Transverse colon (tissue), 4 donors: ENCODE results near the gene CD3G. TPM values are rescaled to one million over a fixed set of nuclear protein-coding genes. Genes with fewer than 3 reads are reported as not detected.
"Not testable (repeated sequence)": the region's sequence is repeated elsewhere in the genome, so short reads cannot be mapped to it uniquely, and the experiment has no call there.

Source experiments
- DNase-seq: peaks from one replicate; pipeline ENCODE4 v3.0.0-alpha.2; 2019
- H3K27ac ChIP-seq, 4 donors: fragments of 200-600 bp; sonication (generic); 2 replicates each; pipeline ENCODE4 v1.5.1; 2016 to 2018; ENCODE audit warnings: inconsistent platforms in 4 of 4
- H3K27me3 ChIP-seq: fragments of 200-600 bp; sonication (generic); 2 replicates; pipeline ENCODE4 v1.5.1; 2017; ENCODE audit warnings: inconsistent platforms
- H3K36me3 ChIP-seq, 4 donors: fragments of 200-600 bp; sonication (generic); 2 replicates each; pipeline ENCODE4 v1.5.1; 2017 to 2019; ENCODE audit warnings: inconsistent platforms in 4 of 4
- H3K4me1 ChIP-seq, 4 donors: fragments of 200-600 bp; sonication (generic); 2 replicates each; pipeline ENCODE4 v1.5.1; 2017 to 2020; ENCODE audit warnings: inconsistent platforms in 4 of 4
- H3K4me3 ChIP-seq, 4 donors: fragments of 200-600 bp; sonication (generic); 1 replicate in 1 of 4; 2 replicates in 3 of 4; pipeline versions ENCODE4 v1.5.1 to v1.6.1; 2017 to 2019; ENCODE audit warnings: inconsistent platforms in 4 of 4
- H3K9me3 ChIP-seq, 2 donors: fragments of 200-600 bp; sonication (generic); 2 replicates each; pipeline ENCODE4 v1.5.1; 2017 to 2019; ENCODE audit warnings: inconsistent platforms in 2 of 2
- CTCF ChIP-seq, 5 experiments: fragments of 200-600 bp in 3 of 5; fragments of 450-650 bp in 2 of 5; sonication (generic) in 3 of 5; IDR thresholded peaks; 1 replicate in 2 of 5; 2 replicates in 3 of 5; pipeline ENCODE4 v1.5.1; 2016 to 2017; ENCODE audit warnings: antibody characterized with exemption in 5 of 5, inconsistent platforms in 3 of 5, mild to moderate bottlenecking in 2 of 5, moderate library complexity in 1 of 5
- EP300 ChIP-seq: sonication (generic); formaldehyde crosslinking; IDR thresholded peaks from one replicate; pipeline ENCODE4 v1.6.1; 2017; ENCODE audit warnings: antibody characterized with exemption, low read depth
- POLR2A ChIP-seq: fragments of 450-650 bp; IDR thresholded peaks from one replicate; pipeline ENCODE4 v1.6.1; 2016; ENCODE audit warnings: antibody characterized with exemption, mild to moderate bottlenecking, moderate library complexity
- POLR2AphosphoS5 ChIP-seq, 3 donors: sonication (generic); formaldehyde crosslinking; IDR thresholded peaks; one replicate each; pipeline ENCODE4 v1.6.1; 2016; ENCODE audit warnings: antibody characterized with exemption in 3 of 3
- WGBS, 2 donors: methylation state at CpG; one replicate each; pipeline ENCODE4 v1.1.5; 2018; ENCODE audit warnings: low coverage in 1 of 2; 5-methylcytosine and 5-hydroxymethylcytosine counted together
- in situ Hi-C, 4 donors: fragments of 200-750 bp; cut with MboI; loops; one replicate each; pipeline versions ENCODE4 v1.15.0 to v1.15.1; 2017; ENCODE audit warnings: low sequenced_read_pairs in 3 of 4, low pct_ligation_motif_present in 1 of 4, low pct_unique_long_range_greater_than_20kb in 1 of 4
- intact Hi-C: fragments of 100-400 bp; cut with DNase I; formaldehyde crosslinking; loops from one replicate; pipeline ENCODE4 v1.15.1; 2023; ENCODE audit warnings: low total_unique reads
- small RNA-seq, 4 donors: library from RNA; depleted of rRNA; stranded (forward); fragments of <200 nt; gene quantifications; one replicate each; pipeline ENCODE3, GENCODE V24; 2016
- total RNA-seq, 4 donors: library from RNA; depleted of rRNA; stranded (reverse); fragments of >200 nt; gene quantifications; one replicate each; pipeline ENCODE4 v1.1.0, GENCODE V29; 2016

The CD3G gene
- total RNA-seq, 4 donors from 2014 or later: 2.2 to 5.4 (median 2.2) TPM; not detected in 1

- in situ Hi-C loops: no loop called here
- intact Hi-C loops: loop anchor here (2.0 to 5.0 kb wide), 2 partner anchors 35 to 87 kb away; partner anchors contain the start of gene KMT2A
- DNase-seq: no peak
- no peak for TF ChIP-seq CTCF (IDR thresholded peaks at IDR 0.05)
- TF ChIP-seq POLR2A: no peak
- TF ChIP-seq POLR2AphosphoS5 (IDR thresholded peaks at IDR 0.05): no peak
- no peak for TF ChIP-seq EP300
- Histone ChIP-seq H3K4me3 (peak overlapping the region; percentile 69 to 79 (median 72)), H3K4me1 (peaks cover 13 to 32% (median 18%) of the 10 kb centered on the region in 4 donors), H3K9me3 (no peaks in the 10 kb centered on the region), H3K27me3 (no peaks in the 10 kb centered on the region), H3K36me3 (peaks cover 0 to 2% (median under 1%) of the 10 kb centered on the region in 4 donors), H3K27ac (peak overlapping the region; percentile 82 to 95 (median 89))
- 1% methylated on average over 14 to 22 of the region's 22 CpGs for WGBS, 2 donors
These were observed 57.9 kb downstream of the CD3G start for GRCh38 chr11:118401880-118402590.

GRCh38 chr11:118402594-118402993 is 58.5 kb downstream of the CD3G start:
- in situ Hi-C loops, DNase-seq, H3K9me3 ChIP-seq, H3K27me3 ChIP-seq, H3K36me3 ChIP-seq: not testable (repeated sequence)
- Histone ChIP-seq H3K4me1 (peaks cover 13 to 32% (median 18%) of the 10 kb centered on the region in 4 donors), H3K4me3 (peak overlapping the region in 3 of 4 donors; percentile 69 to 79 (median 69)), H3K27ac (peak overlapping the region; percentile 82 to 95 (median 89))
- intact Hi-C loops: loop anchor here (5.0 kb wide), 1 partner anchor 35 kb away; the partner anchor contains the start of gene KMT2A
- 41 to 66% methylated on average over 4 to 7 of the region's 7 CpGs for WGBS, 2 donors

Small RNA genes within 50 kb of the gene (small RNA-seq; reads per million reads assigned to genes)
- 0 reads per million in 4 donors for gene AP001582.1

Other genes with a start within 250 kb of the CD3G start
- 1 to 10 TPM in 1 of 4 donors, under 1 TPM in 2, not detected in 1; 0.41 to 1.1 (median 0.75) TPM for gene SCN4B, start 191.5 kb upstream of the CD3G start, total RNA-seq
- gene SCN2B, start 167.7 kb upstream of the CD3G start, total RNA-seq: under 1 TPM in 2 of 4 donors, not detected in 2; 0.14 to 0.37 TPM
- 10 to 100 TPM in 2 of 4 donors, 1 to 10 TPM in 2; 3.2 to 15.1 (median 8.0) TPM for gene JAML, start 119.3 kb upstream of the CD3G start, total RNA-seq
- 10 to 100 TPM in 2 of 4 donors, 1 to 10 TPM in 2; 2.4 to 15.2 (median 8.2) TPM for gene MPZL3, start 92.0 kb upstream of the CD3G start, total RNA-seq
- 10 to 100 TPM; 59.5 to 86.5 (median 75.0) TPM for gene MPZL2, start 80.0 kb upstream of the CD3G start, total RNA-seq
- 1 to 10 TPM in 3 of 4 donors, under 1 TPM in 1; 0.80 to 7.1 (median 5.3) TPM for gene CD3E, start 39.6 kb upstream of the CD3G start, total RNA-seq
- gene CD3D, start 1.6 kb upstream of the CD3G start, total RNA-seq: 10 to 100 TPM in 2 of 4 donors, 1 to 10 TPM in 1, not detected in 1; 3.5 to 19.2 (median 15.3) TPM
- 10 to 100 TPM; 42.3 to 54.3 (median 49.2) TPM for gene UBE4A, start 15.3 kb downstream of the CD3G start, total RNA-seq
- 10 to 100 TPM in 3 of 4 donors, 1 to 10 TPM in 1; 3.8 to 74.2 (median 46.9) TPM for gene ATP5MG, start 57.3 kb downstream of the CD3G start, total RNA-seq
- gene KMT2A, start 92.1 kb downstream of the CD3G start, total RNA-seq: 100 to 1,000 TPM in 1 of 4 donors, 10 to 100 TPM in 3; 51.1 to 120 (median 75.5) TPM
- gene TTC36, start 183.1 kb downstream of the CD3G start, total RNA-seq: 10 to 100 TPM in 1 of 4 donors, 1 to 10 TPM in 1, not detected in 2; 2.2 to 17.9 TPM
- 10 to 100 TPM in 2 of 4 donors, 1 to 10 TPM in 2; 1.5 to 37.0 (median 14.5) TPM for gene TMEM25, start 186.8 kb downstream of the CD3G start, total RNA-seq
- 10 to 100 TPM in 3 of 4 donors, 1 to 10 TPM in 1; 4.8 to 20.2 (median 14.8) TPM for gene IFT46, start 221.6 kb downstream of the CD3G start, total RNA-seq
- 10 to 100 TPM; 27.9 to 80.3 (median 61.0) TPM for gene ARCN1, start 228.1 kb downstream of the CD3G start, total RNA-seq